Measurements from ENCODE around the gene MARCHF2.

MARCHF2 gene

GRCh38 chr19:8468124-8468523 lies 55.0 kb downstream of the MARCHF2 start:
- TF ChIP-seq EZH2phosphoT487 (IDR thresholded peaks at IDR 0.05; ENCODE audit: low read length) (no peak), EZH2 (optimal IDR thresholded peaks at IDR 0.05; ENCODE audit: low read depth, low read length) (no peak), CTCF (IDR thresholded peaks at IDR 0.05; ENCODE audit: low read length) (no peak)

GRCh38 chr19:8468761-8469373 lies 55.8 kb downstream of the MARCHF2 start:
- Histone ChIP-seq H3F3A (ENCODE audit: insufficient read depth, low read length) (peaks cover 12% of the 10 kb centered on the region), H4K20me1 (ENCODE audit: insufficient read depth, low read length) (no peaks in the 10 kb centered on the region), H3K27me3 (replicated peaks; ENCODE audit: insufficient read depth, low read length) (no peaks in the 10 kb centered on the region), H3K36me3 (replicated peaks; ENCODE audit: insufficient read depth, low read length) (peaks cover 44% of the 10 kb centered on the region), H3K4me3 (ENCODE audit: low read length) (no peak overlapping the region), H3K9me3 (replicated peaks; ENCODE audit: insufficient read depth, low read length) (no peaks in the 10 kb centered on the region), H3K9me2 (replicated peaks; ENCODE audit: insufficient read depth, low read length) (no peaks in the 10 kb centered on the region), H3K9ac (ENCODE audit: low read length) (no peak overlapping the region), H3K4me2 (ENCODE audit: low read depth, low read length) (no peak overlapping the region), H2AFZ (ENCODE audit: low read length) (no peak overlapping the region), H3K79me2 (ENCODE audit: low read length) (peaks cover 79% of the 10 kb centered on the region), H3K4me1 (ENCODE audit: low read length) (peaks cover 12% of the 10 kb centered on the region), H3K27ac (ENCODE audit: low read length) (no peak overlapping the region)
- DNase-seq: no peak
- TF ChIP-seq EZH2phosphoT487 (IDR thresholded peaks at IDR 0.05; ENCODE audit: low read length): no peak
- TF ChIP-seq EZH2 (optimal IDR thresholded peaks at IDR 0.05; ENCODE audit: low read depth, low read length): no peak
- no peak for TF ChIP-seq CTCF (IDR thresholded peaks at IDR 0.05; ENCODE audit: low read length)

More at GRCh38 chr19:8468124-8468523, 55.0 kb downstream of the MARCHF2 start:
- Histone ChIP-seq H3K4me3 (ENCODE audit: low read length) (no peak overlapping the region), H3K9me2 (replicated peaks; ENCODE audit: insufficient read depth, low read length) (no peaks in the 10 kb centered on the region), H3K27me3 (replicated peaks; ENCODE audit: insufficient read depth, low read length) (no peaks in the 10 kb centered on the region), H3K4me2 (ENCODE audit: low read depth, low read length) (no peak overlapping the region), H3K27ac (ENCODE audit: low read length) (no peak overlapping the region), H3K36me3 (replicated peaks; ENCODE audit: insufficient read depth, low read length) (peaks cover 44% of the 10 kb centered on the region), H4K20me1 (ENCODE audit: insufficient read depth, low read length) (peaks cover 5% of the 10 kb centered on the region; the same call in 1 of the 2 replicates), H3K9ac (ENCODE audit: low read length) (no peak overlapping the region), H3K9me3 (replicated peaks; ENCODE audit: insufficient read depth, low read length) (no peaks in the 10 kb centered on the region), H3K79me2 (ENCODE audit: low read length) (peaks cover 83% of the 10 kb centered on the region), H2AFZ (ENCODE audit: low read length) (no peak overlapping the region), H3K4me1 (ENCODE audit: low read length) (peaks cover 7% of the 10 kb centered on the region), H3F3A (ENCODE audit: insufficient read depth, low read length) (peaks cover 5% of the 10 kb centered on the region)
- DNase-seq: no peak

- no peak for DNase-seq
- no peaks in the 10 kb centered on the region for H3K27me3 ChIP-seq (replicated peaks; ENCODE audit: insufficient read depth, low read length)
- H3K79me2 ChIP-seq (ENCODE audit: low read length): peaks cover 76% of the 10 kb centered on the region
- H3K9me2 ChIP-seq (replicated peaks; ENCODE audit: insufficient read depth, low read length): no peaks in the 10 kb centered on the region
- no peak overlapping the region for H3K9ac ChIP-seq (ENCODE audit: low read length)
- H3K4me2 ChIP-seq (ENCODE audit: low read depth, low read length): no peak overlapping the region
- TF ChIP-seq CTCF (IDR thresholded peaks at IDR 0.05; ENCODE audit: low read length) (no peak), EZH2phosphoT487 (IDR thresholded peaks at IDR 0.05; ENCODE audit: low read length) (no peak), EZH2 (optimal IDR thresholded peaks at IDR 0.05; ENCODE audit: low read depth, low read length) (no peak)
- H3K36me3 ChIP-seq (replicated peaks; ENCODE audit: insufficient read depth, low read length): peaks cover 40% of the 10 kb centered on the region
- H3K4me3 ChIP-seq (ENCODE audit: low read length): no peak overlapping the region
- no peaks in the 10 kb centered on the region for H4K20me1 ChIP-seq (ENCODE audit: insufficient read depth, low read length)
- H3K27ac ChIP-seq (ENCODE audit: low read length): no peak overlapping the region
- H2AFZ ChIP-seq (ENCODE audit: low read length): no peak overlapping the region
- peaks cover 18% of the 10 kb centered on the region for H3F3A ChIP-seq (ENCODE audit: insufficient read depth, low read length)
- H3K9me3 ChIP-seq (replicated peaks; ENCODE audit: insufficient read depth, low read length): no peaks in the 10 kb centered on the region
- H3K4me1 ChIP-seq (ENCODE audit: low read length): peaks cover 19% of the 10 kb centered on the region
Observed at GRCh38 chr19:8469613-8470368, 56.7 kb downstream of the MARCHF2 start.
